ENCODE results near the gene PRKCA.
"Not testable (repeated sequence)": the region's sequence is repeated elsewhere in the genome, so short reads cannot be mapped to it uniquely, and the experiment has no call there.

Gene PRKCA

DNA sequence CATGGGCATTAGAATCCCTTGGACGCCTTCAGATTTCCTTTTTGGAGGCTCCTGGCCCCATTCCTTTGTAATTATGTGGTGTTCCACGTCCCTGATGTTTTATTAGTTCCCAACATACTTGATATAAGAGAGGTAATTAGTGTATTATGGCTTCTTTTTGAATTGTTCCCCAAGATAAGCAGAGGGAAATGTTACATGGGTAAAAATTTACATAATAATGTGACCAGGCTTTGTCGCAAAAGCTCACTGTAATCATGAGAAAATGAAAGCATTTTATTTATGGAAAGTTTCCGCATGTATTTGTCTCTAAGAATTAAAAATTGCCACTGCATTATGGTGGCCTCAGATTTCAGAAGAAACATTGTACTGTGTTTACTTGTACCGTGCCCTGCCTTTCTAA, 177.8 kb downstream of the PRKCA start:
- no peak for DNase-seq (ENCODE audit: low read depth in 2 of 3, low spot score in 1 of 3)

DNA sequence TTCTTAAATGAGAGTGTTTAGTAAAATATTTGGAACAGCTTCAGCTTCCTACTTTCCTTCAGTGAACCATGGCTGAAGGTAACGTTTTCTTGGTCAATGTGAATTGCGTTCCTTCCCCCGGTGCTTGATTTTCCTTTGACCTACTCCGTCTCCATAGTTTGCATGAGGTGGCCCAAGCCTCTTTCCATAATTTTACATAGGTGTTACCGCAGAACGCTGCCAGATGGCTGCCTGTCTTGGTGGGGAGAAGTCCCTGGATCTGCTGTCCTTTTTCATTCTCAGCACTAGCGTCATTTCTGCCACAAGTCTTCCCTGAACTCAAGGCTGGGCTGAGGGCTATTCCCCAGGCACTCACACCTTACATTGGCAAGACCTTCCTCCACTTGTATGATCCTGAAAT, 178.4 kb downstream of the PRKCA start:
- no peak for DNase-seq (ENCODE audit: low read depth in 2 of 3, low spot score in 1 of 3)

DNA sequence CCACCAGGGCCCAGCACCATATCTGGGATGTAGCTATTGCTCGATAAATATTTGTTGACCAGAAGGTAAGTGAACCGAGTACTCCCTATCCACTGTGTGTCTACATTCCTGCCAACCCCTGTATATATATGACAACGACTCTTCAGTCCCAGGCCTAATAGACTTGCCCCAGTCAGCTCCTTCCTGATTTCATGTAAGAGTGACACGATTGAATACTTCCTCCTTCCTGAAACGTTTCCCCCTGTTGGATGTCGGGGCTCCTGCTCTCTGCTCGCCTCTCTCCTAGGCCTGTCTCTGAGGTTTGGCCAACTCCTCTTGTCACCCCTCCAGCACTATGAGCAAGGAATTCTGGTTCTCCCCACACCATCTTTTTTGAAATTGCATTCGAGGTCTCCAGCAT, 178.9 kb downstream of the PRKCA start:
- DNase-seq (ENCODE audit: low read depth in 2 of 3, low spot score in 1 of 3): no peak

DNA sequence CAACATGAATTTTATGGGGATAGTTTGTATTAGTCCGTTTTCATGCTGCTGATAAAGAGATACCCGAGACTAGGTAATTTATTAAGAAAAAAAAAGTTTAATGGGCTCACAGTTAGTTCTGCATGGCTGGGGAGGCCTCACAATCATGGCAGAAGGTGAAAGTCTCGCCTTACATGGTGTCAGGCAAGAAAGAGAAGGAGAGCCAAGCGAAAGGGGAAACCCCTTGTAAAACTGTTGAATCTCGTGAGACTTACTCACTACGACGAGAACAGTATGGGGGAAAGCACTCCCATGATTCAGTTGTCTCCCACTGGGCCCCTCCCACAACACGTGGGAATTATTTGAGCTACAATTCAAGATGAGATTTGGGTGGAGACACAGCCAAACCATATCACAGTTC, 181.5 kb downstream of the PRKCA start:
- no peak for DNase-seq (ENCODE audit: low read depth in 2 of 3, low spot score in 1 of 3)

DNA sequence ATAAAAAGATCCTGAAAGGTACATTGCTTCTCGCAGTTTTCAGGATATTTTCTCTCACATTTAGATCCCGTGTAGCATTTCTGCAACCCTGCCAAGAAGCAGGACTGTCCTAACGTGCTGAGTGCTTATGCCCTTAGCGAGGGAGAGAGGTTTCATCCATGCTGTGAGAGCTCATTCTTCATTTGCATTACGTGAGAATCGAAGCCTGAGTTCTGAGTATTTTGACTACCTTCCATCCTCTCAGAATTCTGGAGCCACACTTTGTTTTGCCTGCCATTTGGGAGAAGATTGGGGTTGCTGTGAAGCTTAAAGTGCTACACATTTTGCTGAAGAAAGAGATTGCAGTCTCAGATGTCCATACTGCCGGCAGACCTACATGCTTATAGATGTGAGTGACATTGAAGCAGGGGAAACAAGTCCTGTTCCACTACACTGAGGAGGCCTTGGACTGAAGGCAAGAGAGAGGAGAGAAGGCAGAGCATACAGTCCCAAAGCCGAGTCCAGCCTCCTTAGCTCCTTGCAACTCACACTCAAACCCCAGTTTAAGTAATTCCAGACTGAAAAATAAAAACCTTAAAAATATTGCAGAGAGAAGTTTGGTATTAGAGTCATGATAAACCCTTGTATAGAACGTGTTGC, 183.0 kb downstream of the PRKCA start:
- DNase-seq (ENCODE audit: low read depth in 2 of 3, low spot score in 1 of 3): no peak

- no peak for DNase-seq (ENCODE audit: low read depth in 2 of 3, low spot score in 1 of 3)
Observed at GRCh38 chr17:66487121-66487520, 184.7 kb downstream of the PRKCA start.

DNA sequence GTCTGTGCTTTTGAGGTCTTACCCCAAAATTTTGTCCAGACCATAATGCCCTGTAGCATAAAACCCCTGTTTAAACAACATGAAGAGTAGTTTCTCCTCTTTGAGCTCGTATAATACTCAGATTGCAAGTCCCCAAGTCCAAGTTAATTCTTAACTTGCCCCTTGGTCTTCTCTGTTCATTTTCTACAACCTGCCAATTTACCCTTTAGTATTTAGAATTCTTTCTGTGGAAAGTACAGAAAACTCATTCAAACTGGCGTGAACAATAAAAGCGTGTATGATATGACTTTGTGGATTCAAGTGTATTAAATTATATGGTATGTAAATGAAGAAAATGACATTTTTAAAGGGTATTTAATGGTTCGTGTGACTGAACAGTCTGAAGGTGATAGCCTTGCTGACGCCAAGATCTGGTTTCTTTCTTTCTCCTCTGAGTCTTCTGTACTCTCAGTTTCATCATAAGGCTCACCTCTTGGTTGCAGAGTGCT, 185.6 kb downstream of the PRKCA start:
- no peak for DNase-seq (ENCODE audit: low read depth in 2 of 3, low spot score in 1 of 3)

DNA sequence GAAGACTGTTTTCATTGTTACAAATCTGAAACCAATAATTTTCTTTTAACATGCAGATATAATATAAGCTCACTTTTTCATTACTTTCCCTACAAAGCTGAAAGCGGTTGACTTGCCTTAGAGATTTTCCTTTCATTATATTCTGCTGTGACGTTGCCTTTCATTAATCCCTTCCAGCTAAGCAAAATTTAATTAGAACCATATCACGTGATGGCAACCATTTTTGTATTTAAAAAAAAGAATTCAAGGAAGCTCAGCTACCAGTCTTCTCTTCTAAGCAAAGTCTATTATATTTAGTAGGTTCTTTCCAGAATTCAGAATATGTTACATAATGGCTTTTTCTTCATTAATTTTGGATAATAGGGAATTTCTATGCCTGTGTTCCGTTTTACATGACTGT, 186.5 kb downstream of the PRKCA start:
- DNase-seq (ENCODE audit: low read depth in 2 of 3, low spot score in 1 of 3): no peak

GRCh38 chr17:66489576-66489975, 187.2 kb downstream of the PRKCA start:
- not testable (repeated sequence) for DNase-seq (ENCODE audit: low read depth in 2 of 3, low spot score in 1 of 3)

DNA sequence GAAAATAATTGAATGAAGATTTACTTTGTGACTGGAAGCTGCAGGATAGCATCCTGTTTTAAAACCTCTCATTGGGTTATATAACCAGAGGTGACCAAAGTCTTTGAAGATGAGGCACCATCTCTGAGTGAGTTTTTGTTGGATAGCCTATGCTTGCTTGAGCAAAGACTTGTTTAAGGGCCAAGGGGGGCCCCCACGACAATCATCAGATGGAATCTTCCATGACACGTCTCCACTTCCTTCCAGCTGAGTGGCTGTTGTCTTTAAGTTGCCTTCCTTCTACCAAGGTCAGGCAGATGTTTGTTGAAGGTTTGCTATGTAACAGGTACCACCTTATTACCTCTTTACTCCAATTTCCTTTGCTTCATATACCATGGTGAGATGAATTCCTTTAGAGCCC, 188.8 kb downstream of the PRKCA start:
- DNase-seq (ENCODE audit: low read depth in 2 of 3, low spot score in 1 of 3): no peak

DNA sequence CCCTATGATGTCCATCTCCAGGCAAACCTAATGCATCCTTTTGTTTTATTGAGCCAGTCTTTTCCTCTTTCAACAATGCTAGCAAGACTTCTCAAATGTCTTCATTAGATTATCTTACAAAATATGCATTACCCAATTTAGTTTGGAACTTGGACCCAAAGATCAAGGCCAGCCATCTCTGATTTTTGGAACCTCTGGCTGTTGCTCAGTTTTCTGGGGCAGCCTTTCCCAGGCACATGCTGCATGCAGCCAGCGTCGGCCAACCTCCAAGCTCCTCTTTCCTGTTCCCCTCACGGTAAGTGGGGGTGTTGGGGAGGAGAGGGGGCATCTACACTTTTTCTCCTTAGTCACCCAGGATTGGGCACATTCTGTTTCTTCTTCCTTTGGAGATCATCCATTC, 189.3 kb downstream of the PRKCA start:
- DNase-seq (ENCODE audit: low read depth in 2 of 3, low spot score in 1 of 3): no peak

DNA sequence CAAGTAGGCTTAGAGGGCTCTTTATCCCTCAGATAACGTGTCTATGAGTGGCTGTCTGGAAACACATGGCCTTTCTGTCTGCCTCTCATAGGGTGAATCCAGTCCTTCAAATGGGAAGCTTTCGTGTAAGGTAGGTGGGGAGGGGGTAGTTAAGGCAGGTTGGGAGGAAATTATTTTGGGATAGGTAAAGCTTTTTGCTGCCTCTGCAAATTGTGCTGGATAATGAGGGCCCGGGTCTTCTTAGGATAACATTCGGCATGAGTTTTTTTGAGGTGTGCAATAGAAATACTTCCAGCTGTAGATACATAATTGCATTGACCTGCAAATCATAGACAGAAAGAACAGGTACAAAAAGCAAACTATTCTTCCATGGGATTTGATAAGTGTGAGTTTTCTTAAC, 189.7 kb downstream of the PRKCA start:
- DNase-seq (ENCODE audit: low read depth in 2 of 3, low spot score in 1 of 3): no peak

- no peak for DNase-seq (ENCODE audit: low read depth in 2 of 3, low spot score in 1 of 3)
Observed at GRCh38 chr17:66492561-66493005, 190.2 kb downstream of the PRKCA start.

GRCh38 chr17:66493283-66494019, 191.0 kb downstream of the PRKCA start:
- no peak for DNase-seq (ENCODE audit: low read depth in 2 of 3, low spot score in 1 of 3)

GRCh38 chr17:66494023-66494803, 191.8 kb downstream of the PRKCA start:
- no peak for DNase-seq (ENCODE audit: low read depth in 2 of 3, low spot score in 1 of 3)

GRCh38 chr17:66495035-66495434, 192.6 kb downstream of the PRKCA start:
- DNase-seq (ENCODE audit: low read depth in 2 of 3, low spot score in 1 of 3): no peak

DNA sequence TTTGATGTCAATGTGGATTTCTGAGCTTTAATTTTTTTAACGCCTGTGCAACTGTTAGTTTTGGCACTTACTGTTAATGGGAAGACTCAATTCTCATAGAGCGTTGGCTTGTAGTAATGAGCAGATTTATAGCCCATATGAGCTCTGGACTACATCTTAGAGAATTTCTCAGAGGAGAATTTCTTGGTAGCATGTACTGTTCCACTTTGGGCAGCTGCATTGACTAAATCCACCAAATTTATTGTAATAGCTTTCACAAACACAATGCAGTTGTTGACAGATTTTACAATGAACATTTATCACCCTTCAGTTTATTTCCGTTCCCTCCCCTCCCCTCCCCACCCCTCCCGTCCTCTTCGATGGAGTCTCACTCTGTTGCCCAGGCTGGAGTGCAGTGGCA, 193.9 kb downstream of the PRKCA start:
- DNase-seq (ENCODE audit: low read depth in 2 of 3, low spot score in 1 of 3): no peak

DNA sequence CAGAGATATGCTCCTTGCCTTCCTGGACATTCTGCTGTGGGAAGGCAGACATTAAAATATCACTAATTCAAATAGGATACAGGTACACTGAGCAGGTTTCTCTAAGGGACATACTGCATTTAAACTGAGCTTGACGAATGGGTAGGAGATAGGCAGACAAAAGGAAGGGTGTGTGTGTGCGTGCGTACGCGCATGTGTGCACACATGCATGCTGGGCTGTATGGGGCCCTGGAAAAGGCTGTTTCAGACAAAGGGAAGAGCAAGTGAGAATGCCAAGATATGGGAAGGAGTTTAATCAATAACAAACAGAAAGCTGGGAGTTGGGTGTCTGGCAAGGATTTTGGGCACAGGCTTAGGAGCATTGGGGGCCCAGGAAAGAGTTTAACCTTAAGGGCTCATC, 196.2 kb downstream of the PRKCA start:
- DNase-seq (ENCODE audit: low read depth in 2 of 3, low spot score in 1 of 3): no peak

DNA sequence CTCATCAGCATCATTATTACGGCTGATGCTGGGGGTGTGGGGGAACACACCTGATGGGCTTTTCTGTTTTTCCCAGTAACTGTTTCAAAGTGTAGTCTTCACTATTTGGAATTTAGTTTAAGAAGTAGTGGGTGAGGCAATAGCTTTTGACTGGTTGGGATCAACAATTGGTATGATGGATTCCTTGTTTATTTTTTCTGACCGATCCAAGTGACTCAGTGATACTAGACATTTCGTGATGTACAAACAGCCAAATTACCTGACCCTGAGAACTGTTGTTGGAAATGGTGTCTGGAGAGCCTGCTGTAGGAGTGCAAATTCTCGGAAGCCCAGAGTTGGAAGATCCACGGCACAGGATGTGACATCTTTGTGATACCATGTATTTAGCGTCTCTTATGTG, 204.2 kb downstream of the PRKCA start:
- no peak for DNase-seq (ENCODE audit: low read depth in 2 of 3, low spot score in 1 of 3)

DNA sequence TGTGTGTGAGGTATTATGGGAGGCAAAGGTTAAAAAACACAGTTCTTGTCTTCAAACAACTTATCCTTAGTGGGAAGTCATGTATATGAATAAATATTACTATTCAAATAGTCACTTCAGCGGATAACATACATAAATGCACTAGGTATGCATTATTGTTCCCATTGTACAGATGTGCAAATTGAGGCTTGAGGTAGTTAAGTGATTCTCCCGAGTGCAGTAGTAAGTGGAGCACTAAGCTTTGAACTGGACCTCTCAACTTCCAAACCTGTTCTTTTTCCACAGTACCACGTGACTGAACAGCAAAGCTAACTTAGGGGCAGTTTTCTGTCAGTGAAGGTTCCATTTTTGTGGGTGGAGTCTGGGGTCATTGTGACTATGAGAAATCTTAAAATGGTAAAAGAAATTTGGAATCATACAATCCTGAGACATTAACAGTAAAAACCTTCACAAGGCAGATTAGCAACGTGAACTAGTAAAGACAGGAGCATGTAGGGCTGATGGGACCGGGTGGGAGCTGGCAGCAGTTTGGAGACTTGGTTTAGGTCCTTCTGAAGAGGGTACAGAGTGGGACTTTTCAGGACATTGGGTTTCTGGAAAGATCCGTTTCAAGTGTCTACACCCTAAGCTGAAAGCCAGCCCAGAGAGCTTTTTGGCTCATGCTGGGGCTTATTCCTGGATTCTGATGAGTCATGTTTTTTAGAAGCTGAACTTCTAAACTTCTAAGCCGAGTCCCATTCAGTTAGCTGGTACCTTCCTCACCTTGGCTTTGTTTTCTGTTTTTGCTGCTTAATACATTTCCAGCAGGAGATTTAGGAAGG, 204.9 kb downstream of the PRKCA start:
- no peak for DNase-seq (ENCODE audit: low read depth in 2 of 3, low spot score in 1 of 3)

Data from stimulated activated CD4-positive, alpha-beta T cell treated with anti-CD3 and anti-CD28 coated beads, Interleukin-12 subunit alpha, Interleukin-12 subunit beta, amount 100 ng/mL, for 48 hours (primary cell).